CD4-positive, alpha-beta T cell treated with Interleukin-21 for 1 hour (primary cell): ENCODE results near the gene GHRH.

Experiments used
- DNase-seq: peaks from one replicate; pipeline ENCODE4 v3.0.0-alpha.2; 2020

GHRH gene

DNA sequence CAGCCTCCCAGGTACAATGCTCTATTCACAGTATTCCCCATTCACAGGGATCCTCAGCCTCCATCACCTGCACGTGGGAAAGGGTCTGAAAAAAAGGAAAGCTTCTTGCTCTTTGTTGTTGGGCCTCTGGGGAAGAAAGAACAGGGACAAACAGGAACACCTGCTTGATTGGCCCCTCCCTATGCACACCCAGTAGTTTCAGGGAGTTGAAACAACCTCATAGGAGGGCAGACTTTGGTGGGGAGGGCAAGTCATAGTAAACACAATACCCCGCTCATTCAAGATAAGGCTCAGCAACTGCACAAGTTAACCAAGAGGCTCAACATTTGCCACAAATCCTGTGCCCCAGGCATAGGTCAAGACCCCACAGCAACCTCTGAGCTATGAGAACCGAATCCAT, 1.7 kb downstream of the GHRH start:
- DNase-seq: no peak

GRCh38 chr20:37259031-37259430, 2.6 kb downstream of the GHRH start:
- DNase-seq: no peak

DNA sequence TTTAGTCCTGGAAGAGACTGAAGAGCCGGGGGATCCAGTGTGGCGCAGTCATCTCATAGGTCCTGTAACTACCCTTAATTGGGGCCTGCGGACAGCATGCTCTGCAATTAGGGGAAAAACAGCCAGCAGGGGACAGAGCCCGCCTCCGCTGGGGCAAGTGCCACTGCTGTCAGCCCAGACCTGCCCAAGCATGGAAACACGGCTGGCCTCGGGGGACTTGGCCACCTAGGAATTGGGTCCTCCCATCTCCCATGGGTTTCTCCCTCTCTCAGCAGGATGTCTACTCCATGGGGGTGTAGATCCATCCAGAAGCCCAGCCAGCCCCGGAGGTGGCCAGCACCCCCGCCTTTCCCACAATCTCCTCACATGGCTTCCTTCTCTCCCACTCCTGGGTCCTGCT, 3.6 kb downstream of the GHRH start:
- DNase-seq: no peak

- no peak for DNase-seq
These were observed 4.1 kb downstream of the GHRH start for GRCh38 chr20:37257530-37257929.

GRCh38 chr20:37256286-37256685, 5.3 kb downstream of the GHRH start:
- DNase-seq: no peak

DNA sequence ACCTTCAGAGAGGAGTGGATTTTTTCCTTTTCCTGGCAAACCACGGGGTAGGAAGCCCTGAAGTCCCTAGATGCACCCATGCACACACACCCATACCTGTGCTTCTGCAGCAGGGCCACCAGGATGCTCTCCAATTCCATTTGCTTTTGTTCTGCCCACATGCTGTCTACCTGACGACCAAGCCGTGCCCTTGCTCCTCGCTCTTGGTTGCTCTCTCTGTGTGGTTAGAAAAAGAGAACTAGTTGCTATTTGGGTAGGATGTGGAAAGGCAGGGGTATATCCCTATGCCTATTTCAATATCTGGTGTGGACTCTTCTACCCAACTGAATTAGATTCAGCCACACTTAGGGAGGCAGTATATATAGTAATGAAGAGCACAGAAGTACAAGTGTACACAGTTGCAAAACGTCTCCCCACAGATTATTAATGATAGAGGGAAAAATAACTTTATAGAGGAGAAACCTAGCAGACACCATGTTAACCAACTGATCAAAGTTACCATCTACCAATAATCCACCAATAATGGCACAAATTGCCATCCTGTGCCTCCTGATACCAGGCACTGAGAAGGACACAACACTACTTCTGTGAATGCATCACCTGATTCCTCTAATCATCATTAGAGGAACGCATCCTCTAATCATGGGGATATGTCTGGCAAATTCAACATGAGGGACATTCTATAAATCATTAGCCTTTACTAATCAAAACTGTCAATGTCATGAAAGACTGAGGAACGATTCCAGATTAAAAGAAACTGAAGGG, 7.3 kb downstream of the GHRH start:
- no peak for DNase-seq

- DNase-seq: no peak
These were observed 8.5 kb downstream of the GHRH start for GRCh38 chr20:37253087-37253486.

DNA sequence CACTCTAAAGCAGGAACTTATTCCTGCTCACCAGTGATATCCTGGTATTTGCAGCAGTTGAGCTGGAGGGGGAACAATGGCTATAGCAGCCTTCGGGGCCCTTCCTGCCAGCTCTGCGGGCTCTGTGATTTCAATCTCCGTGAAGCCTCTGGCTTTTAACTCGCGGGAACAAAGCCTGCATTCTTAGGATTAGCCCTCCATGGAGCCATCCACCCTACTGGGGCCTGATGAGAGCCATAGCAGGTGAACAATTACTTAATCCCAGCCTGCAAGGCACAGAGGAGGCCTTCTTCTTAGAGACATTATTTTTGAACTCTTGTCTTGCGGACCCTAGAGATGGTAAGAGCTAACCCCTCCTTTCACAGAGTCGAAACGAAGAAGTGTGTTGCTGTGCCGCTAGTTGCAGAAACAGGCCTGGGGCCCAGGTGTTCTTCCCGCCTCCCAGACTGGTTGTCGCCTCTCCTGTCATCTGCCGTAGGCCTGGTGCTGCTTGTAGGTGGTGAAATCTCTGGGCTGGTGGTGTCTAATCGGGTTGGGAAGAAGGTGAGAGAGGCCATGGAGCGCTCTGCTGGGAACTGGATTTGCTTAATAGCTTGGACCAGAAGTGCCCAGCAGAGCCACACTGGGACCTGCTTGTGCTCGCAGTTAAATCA, 9.7 kb downstream of the GHRH start:
- no peak for DNase-seq

- DNase-seq: no peak
These were observed 12.3 kb downstream of the GHRH start for GRCh38 chr20:37249304-37249703.

DNA sequence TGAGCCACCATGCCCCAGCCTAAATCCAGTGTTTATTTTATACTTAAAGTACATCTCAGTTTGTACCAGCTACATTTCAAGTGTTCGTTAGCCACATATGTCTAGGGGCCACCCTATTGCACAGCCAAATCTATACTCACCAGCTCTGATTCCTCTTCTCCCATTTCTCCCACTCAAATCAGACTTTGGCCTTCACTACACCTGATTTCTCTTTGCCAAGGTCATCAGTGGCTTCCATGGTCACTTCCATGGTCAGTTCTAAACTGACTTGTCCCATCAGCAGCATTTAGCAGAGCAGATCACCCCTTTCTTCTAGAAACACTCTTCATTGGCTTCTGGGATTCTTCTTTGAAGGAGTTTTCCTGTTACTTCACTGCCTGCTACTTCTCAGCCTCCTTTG, 14.1 kb downstream of the GHRH start:
- no peak for DNase-seq

DNA sequence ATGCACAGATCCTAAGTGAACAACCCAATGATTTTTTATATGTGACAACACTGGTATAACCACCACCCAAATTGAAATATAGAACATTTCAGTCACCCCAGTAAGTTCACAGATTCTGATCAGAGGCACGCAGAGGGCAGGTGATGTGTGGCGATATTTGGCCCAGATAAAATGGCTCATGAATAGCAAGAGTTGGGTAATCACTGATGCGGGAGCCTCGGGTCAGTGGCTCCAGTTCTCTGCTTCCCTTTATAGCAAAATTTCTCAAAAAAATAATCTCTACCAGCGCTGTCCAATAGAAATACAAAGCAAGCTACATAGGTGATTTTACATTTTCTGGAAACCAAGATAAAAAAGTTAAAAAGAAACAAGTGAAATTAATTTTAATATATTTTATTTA, 14.9 kb downstream of the GHRH start:
- no peak for DNase-seq

DNA sequence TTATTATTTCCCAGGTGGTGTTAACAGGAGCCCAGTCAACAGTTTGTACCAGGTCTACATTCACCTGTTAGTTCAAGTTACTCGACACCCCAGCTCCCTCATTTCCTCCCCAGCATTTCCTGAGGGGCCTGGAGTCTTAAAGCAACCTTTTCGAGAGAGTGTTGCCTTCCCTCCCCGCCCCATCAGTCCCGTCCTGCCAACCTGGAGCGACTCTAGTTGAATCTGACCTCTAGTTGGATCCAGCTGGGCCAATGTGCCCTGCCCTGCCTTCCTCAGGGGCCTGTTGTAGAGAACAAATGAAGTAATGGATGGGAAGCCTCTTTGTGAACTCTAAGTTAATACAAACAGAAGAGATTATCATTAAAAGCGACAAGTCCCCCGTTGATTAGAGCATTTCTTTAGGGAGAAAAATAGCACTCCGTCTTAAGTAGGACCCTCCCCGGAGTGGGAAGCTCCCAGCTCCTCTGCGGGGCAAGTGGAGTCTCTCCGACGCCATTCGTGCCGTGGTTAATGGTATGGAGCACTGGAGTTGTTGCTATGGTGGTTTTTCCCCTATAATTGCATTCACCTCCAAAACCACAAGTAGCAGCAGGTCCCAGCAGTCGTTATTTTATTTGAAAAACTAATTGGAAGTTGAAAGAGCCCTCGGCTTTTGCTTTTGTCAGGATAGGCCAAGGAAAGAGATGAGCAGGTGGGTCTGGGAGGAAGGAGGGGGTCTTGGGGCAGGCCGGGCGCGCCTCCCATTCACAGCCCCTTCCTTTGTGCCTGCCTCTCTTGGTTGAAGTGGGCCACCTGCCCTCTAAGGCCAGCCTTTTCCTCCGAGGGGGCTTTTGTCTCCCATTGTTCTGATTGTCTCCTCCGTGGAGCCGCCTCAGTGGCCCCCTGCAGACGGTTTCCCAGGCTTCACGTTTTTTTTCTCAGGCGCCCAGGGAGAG, 16.1 kb downstream of the GHRH start:
- DNase-seq: no peak

DNA sequence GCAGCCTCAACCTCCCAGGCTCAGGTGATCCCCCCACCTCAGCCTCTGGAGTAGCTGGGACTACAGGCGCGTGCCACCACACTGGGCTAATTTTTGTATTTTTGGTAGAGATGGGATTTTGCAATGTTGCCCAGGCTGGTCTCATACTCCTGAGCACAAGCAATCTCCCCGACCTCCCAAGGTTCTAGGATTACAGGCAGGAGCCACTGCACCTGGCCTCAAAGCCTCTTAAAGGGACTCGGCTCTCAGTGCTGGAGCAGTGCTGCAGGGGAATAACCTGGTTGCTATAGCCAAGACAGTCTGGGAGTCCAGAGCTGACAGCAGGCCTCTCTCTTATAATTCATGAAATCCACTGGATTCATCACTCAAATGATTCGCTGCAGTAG, 17.0 kb downstream of the GHRH start:
- no peak for DNase-seq

DNA sequence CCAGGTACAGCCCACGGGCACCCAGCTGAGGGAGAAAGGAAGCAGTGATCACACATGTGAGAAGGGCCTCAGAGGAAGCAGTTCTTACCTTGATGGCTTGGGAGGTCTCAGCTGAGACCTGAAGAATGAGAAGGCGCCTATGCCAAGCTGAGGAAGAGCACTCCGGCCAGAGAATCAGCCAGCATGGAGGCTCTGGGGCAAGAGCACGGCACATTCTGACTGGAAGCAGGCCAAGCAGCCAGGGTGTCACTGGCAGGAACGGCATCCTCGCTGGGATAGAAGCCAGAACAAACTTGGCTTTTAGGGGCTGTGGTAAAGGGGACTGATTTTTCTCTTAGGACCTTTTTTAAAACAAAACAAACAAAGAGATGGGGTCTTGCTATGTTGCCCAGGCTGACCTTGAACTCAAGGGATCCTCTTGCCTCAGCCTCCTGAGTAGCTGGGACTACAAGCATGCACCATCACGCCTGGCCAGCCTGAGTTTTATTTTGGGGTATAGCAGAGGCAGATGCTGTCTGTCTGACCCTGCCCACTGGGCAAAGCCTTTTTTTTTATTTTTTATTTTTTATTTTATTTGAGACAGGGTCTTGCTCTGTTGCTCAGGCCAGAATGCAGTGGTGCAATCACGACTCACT, 17.6 kb downstream of the GHRH start:
- DNase-seq: no peak

DNA sequence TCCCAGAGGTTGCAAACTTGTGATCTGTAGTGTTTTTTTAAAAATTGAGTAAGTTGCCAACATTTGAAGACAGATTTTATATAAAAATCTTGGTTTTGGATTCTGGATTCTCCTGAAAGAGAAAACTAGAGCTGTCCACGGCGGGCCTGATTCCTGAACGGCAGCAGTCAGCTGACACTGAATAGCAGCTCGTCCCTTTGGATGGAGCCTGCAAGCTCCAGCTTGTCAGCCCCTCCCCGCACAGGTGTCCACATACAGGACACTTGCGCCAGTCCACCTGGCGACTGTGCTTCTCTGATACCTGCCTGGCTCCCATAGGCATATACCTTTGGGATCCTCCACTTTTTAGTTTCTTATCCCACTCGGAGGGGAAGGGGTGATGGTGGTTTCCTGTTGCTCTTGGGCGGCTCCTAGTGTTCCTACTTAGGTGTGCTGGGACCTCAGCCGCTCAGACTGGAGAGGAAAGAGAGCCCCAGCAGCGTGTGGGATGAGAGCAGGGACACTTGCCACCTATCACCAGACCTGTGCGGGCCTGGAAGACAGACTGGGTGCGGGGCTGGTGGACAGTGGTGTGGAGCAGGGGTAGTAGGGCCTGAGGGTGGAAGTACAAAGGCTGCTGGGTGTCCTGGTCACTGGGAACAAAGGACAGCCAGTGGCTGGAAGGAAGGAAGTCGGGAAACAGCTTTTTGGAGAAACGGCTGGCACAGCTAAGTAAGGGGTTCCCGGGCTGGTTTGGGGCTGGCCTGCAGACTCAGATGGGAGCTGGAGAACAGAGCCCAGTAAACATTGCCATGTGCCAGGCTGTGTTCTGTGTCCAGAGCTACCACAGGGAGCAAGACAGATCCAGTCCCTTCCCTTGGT, 18.3 kb downstream of the GHRH start:
- no peak for DNase-seq

- no peak for DNase-seq
These were observed 19.1 kb downstream of the GHRH start for GRCh38 chr20:37242503-37242902.

GRCh38 chr20:37240337-37241067, 21.1 kb downstream of the GHRH start:
- no peak for DNase-seq

- DNase-seq: no peak
These were observed 22.6 kb downstream of the GHRH start for GRCh38 chr20:37238935-37239451.

- no peak for DNase-seq
These were observed 23.2 kb downstream of the GHRH start for GRCh38 chr20:37238426-37238825.

- no peak for DNase-seq
These were observed 24.0 kb downstream of the GHRH start for GRCh38 chr20:37237656-37238055.

DNA sequence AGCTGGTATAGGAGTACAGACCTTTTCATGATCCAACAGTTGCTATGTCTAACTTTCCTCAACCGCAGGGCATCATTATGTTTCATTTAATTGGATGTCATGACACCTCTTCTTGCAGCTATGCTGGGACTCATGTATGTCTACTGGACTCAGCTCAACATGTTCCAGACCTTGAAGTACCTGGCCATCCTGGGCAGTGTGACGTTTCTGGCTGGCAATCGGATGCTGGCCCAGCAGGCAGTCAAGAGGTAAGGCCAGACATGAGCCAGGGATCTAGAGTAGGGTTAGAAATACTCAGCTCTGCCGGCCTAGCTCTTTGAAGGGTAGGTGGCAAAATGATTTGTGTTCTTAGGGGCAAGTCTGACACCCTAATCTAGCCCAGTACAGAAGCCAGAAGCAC, 25.2 kb downstream of the GHRH start:
- no peak for DNase-seq
